SU-DHL-6 (cell line): Measurements from ENCODE around the gene SSR4.

ENCODE experiments used
- EZH2phosphoT487 ChIP-seq: fragments of 200-600 bp; sonication (generic), shearing (Covaris generic); conservative IDR thresholded peaks from 2 replicates; pipeline ENCODE4 v1.6.1; 2018; ENCODE audit warnings: mild to moderate bottlenecking, antibody characterized with exemption, low read length, moderate library complexity, mixed read lengths
- TF ChIP-seq, protein P1 (sequence below): fragments of 200-600 bp; sonication (generic); IDR thresholded peaks from one replicate; pipeline ENCODE4 v1.5.1; 2017; ENCODE audit warnings: antibody characterized with exemption, mild to moderate bottlenecking, low read length, moderate library complexity; ENCODE audit not compliant: insufficient read depth, poor library complexity, severe bottlenecking

DNA sequence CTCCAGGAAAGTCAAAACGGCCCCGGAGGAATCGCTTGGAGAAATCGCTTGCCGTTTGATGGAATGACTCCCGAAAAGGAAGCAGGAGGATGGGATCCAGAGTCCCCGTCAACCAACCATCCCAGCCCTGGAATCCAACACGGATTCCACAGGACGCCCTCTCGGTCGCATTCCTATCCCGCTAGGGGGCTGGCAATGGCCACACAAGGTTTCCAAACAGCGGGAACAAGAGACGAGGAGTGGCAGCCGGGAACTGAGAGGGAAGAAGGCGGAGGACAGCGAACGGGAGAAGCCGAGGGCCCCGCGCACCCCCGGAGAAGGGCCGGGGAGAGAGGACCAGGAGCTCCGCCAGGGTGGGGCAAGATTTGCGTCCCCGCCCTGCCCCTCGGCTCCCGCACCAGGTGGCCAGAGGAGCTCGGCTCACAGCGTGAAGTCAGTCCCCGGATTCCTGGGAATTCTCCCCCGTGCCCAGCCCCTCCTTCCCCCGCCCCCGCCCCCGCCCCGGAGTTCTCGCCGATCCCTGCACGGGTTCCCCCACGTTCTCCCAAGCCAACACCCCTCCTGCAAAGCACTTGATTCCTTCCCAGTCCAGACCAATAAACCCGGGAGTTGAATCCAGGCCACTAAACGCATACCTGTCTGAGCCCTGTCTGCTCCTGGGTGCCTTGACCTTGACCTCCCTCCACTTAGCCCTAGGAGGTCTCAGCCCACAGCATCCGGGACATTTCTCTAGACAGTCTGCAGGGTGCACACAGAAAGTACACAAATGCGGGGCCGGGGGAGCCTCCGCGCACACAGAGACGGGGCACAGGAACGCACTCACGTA is 34.5 kb downstream of the SSR4 start:
- TF ChIP-seq, protein P1, sequence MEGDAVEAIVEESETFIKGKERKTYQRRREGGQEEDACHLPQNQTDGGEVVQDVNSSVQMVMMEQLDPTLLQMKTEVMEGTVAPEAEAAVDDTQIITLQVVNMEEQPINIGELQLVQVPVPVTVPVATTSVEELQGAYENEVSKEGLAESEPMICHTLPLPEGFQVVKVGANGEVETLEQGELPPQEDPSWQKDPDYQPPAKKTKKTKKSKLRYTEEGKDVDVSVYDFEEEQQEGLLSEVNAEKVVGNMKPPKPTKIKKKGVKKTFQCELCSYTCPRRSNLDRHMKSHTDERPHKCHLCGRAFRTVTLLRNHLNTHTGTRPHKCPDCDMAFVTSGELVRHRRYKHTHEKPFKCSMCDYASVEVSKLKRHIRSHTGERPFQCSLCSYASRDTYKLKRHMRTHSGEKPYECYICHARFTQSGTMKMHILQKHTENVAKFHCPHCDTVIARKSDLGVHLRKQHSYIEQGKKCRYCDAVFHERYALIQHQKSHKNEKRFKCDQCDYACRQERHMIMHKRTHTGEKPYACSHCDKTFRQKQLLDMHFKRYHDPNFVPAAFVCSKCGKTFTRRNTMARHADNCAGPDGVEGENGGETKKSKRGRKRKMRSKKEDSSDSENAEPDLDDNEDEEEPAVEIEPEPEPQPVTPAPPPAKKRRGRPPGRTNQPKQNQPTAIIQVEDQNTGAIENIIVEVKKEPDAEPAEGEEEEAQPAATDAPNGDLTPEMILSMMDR = no peak
- TF ChIP-seq EZH2phosphoT487 = no peak
